Airway epithelial cell (primary cell): ENCODE data around the gene CT45A2. TPM values are rescaled to one million over a fixed set of nuclear protein-coding genes. Genes with fewer than 3 reads are reported as not detected.

Source experiments
- total RNA-seq: library from RNA; depleted of rRNA; stranded (reverse); fragments of >200 nt; gene quantifications from 2 replicates; pipeline ENCODE4 v1.2.3, GENCODE V29; 2015

The CT45A2 gene, protein sequence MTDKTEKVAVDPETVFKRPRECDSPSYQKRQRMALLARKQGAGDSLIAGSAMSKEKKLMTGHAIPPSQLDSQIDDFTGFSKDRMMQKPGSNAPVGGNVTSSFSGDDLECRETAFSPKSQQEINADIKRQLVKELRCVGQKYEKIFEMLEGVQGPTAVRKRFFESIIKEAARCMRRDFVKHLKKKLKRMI
- not detected in 2 replicates for total RNA-seq

DNA sequence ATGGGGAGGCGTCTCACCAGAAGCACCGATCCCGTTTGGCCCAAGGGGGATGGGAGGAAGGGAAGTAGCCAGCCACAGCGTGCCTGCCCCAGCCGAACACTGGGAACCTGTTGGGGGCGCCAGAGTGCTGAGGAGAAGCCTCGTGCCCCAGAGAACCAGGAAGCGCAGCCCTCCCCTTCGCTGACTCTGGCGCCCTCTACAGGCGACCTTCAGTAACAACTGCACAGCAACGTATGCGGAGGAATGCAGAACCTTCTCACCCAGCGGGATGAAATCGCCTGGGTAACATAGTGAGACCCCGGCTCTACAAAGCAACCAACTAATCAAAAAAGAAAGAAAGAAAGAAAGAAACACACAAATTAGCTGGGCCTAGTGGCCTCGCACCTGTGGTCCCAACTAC is at the start of gene CT45A2:
Gene CT45A2 (minus strand): TSS at position 101 of the 400 bp plus-strand sequence. CDS start 3,747 bp downstream, outside the sequence.

DNA sequence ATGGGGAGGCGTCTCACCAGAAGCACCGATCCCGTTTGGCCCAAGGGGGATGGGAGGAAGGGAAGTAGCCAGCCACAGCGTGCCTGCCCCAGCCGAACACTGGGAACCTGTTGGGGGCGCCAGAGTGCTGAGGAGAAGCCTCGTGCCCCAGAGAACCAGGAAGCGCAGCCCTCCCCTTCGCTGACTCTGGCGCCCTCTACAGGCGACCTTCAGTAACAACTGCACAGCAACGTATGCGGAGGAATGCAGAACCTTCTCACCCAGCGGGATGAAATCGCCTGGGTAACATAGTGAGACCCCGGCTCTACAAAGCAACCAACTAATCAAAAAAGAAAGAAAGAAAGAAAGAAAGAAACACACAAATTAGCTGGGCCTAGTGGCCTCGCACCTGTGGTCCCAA is 34.6 kb upstream of the CT45A2 start, which contains the start of gene CT45A8:
Gene CT45A8 (minus strand): TSS at position 101 of the 400 bp plus-strand sequence. CDS start 3,755 bp downstream, outside the sequence.

DNA sequence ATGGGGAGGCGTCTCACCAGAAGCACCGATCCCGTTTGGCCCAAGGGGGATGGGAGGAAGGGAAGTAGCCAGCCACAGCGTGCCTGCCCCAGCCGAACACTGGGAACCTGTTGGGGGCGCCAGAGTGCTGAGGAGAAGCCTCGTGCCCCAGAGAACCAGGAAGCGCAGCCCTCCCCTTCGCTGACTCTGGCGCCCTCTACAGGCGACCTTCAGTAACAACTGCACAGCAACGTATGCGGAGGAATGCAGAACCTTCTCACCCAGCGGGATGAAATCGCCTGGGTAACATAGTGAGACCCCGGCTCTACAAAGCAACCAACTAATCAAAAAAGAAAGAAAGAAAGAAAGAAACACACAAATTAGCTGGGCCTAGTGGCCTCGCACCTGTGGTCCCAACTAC is 17.4 kb upstream of the CT45A2 start, which contains the start of gene CT45A7:
Gene CT45A7 (minus strand): TSS at position 101 of the 400 bp plus-strand sequence. CDS start 3,747 bp downstream, outside the sequence.

DNA sequence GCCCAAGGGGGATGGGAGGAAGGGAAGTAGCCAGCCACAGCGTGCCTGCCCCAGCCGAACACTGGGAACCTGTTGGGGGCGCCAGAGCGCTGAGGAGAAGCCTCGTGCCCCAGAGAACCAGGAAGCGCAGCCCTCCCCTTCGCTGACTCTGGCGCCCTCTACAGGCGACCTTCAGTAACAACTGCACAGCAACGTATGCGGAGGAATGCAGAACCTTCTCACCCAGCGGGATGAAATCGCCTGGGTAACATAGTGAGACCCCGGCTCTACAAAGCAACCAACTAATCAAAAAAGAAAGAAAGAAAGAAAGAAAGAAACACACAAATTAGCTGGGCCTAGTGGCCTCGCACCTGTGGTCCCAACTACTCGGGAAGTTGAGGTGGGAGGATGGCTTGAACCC is 17.1 kb downstream of the CT45A2 start, which contains the start of gene CT45A6:
Gene CT45A6 (minus strand): TSS at position 101 of the 400 bp plus-strand sequence. CDS start 3,794 bp downstream, outside the sequence.

DNA sequence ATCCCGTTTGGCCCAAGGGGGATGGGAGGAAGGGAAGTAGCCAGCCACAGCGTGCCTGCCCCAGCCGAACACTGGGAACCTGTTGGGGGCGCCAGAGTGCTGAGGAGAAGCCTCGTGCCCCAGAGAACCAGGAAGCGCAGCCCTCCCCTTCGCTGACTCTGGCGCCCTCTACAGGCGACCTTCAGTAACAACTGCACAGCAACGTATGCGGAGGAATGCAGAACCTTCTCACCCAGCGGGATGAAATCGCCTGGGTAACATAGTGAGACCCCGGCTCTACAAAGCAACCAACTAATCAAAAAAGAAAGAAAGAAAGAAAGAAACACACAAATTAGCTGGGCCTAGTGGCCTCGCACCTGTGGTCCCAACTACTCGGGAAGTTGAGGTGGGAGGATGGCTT is 34.4 kb downstream of the CT45A2 start, which contains the start of gene CT45A5:
Gene CT45A5 (minus strand): TSS at position 101 of the 400 bp plus-strand sequence. CDS start 3,774 bp downstream, outside the sequence.

DNA sequence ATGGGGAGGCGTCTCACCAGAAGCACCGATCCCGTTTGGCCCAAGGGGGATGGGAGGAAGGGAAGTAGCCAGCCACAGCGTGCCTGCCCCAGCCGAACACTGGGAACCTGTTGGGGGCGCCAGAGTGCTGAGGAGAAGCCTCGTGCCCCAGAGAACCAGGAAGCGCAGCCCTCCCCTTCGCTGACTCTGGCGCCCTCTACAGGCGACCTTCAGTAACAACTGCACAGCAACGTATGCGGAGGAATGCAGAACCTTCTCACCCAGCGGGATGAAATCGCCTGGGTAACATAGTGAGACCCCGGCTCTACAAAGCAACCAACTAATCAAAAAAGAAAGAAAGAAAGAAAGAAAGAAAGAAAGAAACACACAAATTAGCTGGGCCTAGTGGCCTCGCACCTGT is 51.7 kb downstream of the CT45A2 start, which contains the start of gene CT45A3:
Gene CT45A3 (minus strand): TSS at position 101 of the 400 bp plus-strand sequence. CDS start 3,747 bp downstream, outside the sequence.

Other genes with a start within 250 kb of the CT45A2 start
- not detected in 2 replicates for gene CT45A1, start 106.4 kb downstream of the CT45A2 start, total RNA-seq
- not detected in 2 replicates for gene CT45A3, start 51.8 kb downstream of the CT45A2 start, total RNA-seq
- gene CT45A5, start 34.5 kb downstream of the CT45A2 start, total RNA-seq, result not detected in 2 replicates
- gene CT45A6, start 17.2 kb downstream of the CT45A2 start, total RNA-seq, result not detected in 2 replicates
- not detected in 2 replicates for gene CT45A7, start 17.3 kb upstream of the CT45A2 start, total RNA-seq
- gene CT45A8, start 34.5 kb upstream of the CT45A2 start, total RNA-seq, result not detected in 2 replicates
- gene CT45A9, start 51.8 kb upstream of the CT45A2 start, total RNA-seq, result not detected in 2 replicates
- not detected in 2 replicates for gene CT45A10, start 73.4 kb upstream of the CT45A2 start, total RNA-seq
- not detected in 2 replicates for gene SAGE1, start 73.7 kb upstream of the CT45A2 start, total RNA-seq
- gene MMGT1, start 154.0 kb upstream of the CT45A2 start, total RNA-seq, result 10.9 and 16.3 TPM in 2 replicates
- gene SLC9A6, start 165.4 kb upstream of the CT45A2 start, total RNA-seq, result 12.0 and 15.2 TPM in 2 replicates